Fibroblast of skin of back (primary cell): ENCODE data around the gene LMAN2.
"Not testable (repeated sequence)": the region's sequence is repeated elsewhere in the genome, so short reads cannot be mapped to it uniquely, and the experiment has no call there.

ENCODE experiments used
- DNase-seq: peaks from one replicate; pipeline ENCODE4 v3.0.0-alpha.2; 2013

The LMAN2 gene

GRCh38 chr5:177378884-177379883, 27.7 kb upstream of the LMAN2 start:
- peak; percentile 85 for DNase-seq

GRCh38 chr5:177377851-177378776, 26.6 kb upstream of the LMAN2 start:
- no peak for DNase-seq

- no peak for DNase-seq
These were observed 24.6 kb upstream of the LMAN2 start for GRCh38 chr5:177376107-177376506.

DNA sequence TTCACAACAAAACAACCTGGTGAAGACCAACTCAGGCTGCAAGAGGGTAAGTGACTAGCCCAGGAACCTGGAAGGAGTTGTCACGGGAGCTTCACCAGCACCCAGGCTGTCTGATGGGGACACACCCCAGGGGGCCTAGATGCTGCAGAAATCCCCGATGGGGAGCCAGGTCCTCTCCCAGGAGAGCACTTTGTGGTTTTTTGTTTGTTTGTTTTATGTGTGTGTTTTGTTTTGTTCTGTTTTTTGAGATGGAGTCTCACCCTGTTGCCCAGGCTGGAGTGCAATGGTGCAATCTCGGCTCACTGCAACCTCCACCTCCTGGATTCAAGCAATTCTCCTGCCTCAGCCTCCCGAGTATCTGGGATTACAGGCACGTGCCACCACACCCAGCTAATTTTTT, 24.0 kb upstream of the LMAN2 start:
- DNase-seq, result not testable (repeated sequence)

GRCh38 chr5:177374211-177374610, 22.7 kb upstream of the LMAN2 start:
- no peak for DNase-seq

DNA sequence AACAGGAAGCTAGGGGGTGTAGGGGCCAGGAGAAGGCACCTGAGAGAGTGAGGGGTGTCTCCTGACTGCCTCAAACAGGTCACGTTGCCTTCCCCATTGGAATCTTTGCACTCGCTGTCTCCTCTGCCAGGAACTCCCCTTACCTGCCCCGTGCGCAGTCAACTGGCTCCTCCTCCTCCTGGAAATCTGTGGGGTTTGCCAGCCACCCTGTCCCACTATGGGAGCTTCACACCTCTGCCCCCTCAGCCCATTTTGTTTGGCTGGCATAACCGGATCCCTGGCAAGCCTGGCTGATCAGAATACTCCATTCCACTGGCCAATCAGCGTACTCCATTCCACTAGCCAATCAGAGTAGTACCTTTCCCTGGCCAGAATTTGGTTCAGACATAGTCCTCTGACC, 22.3 kb upstream of the LMAN2 start:
- no peak for DNase-seq

GRCh38 chr5:177372910-177373309, 21.4 kb upstream of the LMAN2 start:
- DNase-seq, result no peak

DNA sequence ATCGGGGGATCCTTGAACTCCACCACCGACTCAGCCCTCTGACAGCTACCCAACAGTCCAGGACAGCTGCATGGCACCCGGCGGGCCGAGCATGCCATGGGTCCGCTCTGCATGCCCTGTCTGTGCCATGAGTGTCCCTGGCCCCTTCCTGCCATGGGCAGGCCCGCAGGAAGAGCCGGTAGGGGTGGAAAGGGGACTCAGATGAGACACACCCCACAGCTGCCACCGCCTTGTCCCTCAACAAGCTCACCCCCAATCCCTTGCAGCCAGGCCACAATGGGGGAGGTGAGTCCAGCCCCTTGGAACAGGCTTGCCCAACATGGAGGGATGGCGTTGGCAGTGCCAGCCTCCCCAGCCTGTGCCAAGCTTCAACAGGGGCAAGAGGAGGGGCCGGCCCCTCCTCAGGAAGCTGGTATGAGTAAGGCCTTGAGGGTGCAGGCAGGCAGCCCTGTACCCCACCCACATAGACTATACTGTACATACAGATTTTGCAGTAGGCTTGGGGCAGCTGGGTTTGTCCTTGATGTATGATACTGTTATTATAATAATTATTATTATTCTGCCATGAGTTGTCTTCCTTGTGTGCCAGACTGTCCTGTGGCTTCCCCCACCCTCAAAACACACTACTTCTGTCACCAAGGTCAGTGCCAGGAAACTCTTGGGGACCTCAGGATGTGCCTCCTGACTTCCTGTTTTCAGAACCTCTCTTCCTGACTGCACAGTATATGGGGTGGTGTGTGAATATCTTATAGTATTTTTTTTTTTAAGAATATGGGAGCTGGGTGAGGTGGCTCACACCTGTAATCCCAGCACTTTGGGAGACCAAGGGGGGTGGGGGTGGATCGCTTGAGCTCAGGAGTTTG, 20.8 kb upstream of the LMAN2 start:
- no peak for DNase-seq

GRCh38 chr5:177371120-177372033, 19.9 kb upstream of the LMAN2 start:
- DNase-seq, result no peak

DNA sequence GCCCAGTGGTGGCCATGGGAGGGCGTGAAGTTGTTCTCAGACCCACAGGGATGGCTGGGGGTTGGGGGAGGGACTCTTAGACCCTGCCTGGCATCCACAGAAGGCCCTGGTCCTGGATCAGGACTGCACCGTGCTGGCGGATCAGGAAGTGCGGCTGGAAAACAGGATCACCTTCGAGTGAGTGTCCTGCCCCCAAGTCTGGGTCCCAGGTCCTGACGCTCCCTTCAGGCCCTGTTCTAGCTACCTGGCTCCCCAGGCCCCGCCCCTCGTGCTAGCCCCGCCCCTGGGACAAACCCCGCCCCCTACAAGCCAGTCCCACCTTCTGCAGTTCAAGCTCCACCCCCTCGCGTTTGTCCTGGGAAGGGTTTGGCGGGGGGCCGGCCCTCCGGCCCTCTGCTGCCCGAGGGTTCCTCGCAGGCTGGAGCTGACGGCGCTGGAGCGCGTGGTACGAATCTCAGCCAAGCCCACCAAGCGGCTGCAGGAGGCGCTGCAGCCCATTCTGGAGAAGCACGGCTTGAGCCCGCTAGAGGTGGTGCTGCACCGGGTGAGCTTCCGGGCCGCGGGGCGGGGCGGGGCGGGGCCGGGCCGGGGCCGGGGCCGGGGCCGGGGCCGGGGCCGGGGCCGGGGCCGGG, 19.1 kb upstream of the LMAN2 start:
- peak; percentile 83 for DNase-seq

DNA sequence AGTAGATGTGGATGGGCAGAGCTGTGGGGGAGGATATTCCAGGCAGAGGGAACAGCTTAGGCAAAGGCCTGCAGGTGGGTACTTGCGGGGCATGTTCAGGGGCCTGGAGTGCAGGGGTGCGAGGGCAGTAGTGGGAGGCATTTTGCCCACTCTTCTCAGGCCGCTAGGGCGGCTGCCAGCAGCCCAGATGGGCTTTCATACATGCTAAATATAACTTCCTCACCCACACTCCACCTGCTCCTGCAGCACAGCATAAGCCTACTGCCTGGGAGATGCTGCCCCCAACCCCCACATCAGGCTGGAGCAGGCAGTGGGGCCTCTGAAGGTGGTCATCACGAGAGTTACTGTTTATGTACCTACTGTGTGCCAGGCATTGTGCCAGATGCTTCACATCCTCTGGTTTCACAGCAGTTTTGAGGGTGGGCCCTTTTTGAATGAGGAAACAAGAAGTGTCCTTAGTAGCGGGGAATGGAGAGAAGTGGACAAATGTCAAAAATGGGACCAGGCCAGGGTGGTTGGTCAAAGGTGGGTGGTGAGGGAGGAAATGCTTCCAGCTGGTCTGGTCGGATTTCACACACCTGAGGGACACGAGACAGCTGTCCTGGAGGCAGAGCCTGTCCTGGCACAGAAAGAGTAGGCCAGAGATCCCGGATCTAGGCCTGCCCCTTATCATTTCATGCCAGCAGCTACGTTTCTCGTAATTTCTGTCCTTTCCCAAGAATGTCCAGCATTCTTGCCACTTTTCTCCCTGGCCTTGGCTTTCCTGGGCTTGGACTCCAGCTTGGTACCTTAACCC, 18.4 kb upstream of the LMAN2 start:
- no peak for DNase-seq

DNA sequence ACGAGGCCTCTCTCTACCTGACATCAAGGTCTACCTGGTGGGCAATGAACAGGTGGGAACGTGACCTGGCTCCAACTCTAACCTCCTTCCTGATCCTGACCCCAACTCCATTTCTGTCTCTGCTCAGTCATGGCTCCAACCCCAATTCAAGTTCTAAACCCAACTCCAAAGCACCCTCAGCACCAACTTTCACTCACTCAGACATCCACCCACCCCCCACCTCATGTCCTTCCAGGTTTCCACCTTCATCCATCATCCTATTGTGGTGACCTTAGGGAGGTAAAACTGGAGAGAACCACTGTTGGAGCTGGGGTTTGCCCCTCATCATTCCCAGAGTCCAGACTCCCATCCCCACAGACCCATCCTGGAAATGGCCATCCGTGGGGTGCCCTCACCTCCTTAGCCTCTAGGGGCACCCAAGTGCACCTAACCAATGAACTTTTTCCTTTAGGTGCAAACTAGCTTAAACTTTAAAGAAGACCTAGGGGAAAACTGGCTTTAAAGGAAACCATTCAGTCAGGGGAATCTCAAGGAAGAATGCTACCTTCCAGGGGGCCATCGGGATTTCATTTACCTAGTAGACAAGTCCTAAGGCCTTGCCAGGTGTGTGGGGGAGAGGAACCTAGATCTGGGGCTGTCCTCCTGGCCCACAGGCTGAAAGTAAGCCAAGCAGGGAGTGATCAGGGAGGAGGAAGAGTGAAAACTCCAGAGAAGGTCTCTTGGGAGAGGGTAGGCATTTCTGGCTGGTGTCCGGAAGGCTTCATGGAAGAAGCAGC, 17.6 kb upstream of the LMAN2 start:
- DNase-seq, result peak; percentile 35

GRCh38 chr5:177367981-177368868, 16.8 kb upstream of the LMAN2 start:
- DNase-seq, result no peak

DNA sequence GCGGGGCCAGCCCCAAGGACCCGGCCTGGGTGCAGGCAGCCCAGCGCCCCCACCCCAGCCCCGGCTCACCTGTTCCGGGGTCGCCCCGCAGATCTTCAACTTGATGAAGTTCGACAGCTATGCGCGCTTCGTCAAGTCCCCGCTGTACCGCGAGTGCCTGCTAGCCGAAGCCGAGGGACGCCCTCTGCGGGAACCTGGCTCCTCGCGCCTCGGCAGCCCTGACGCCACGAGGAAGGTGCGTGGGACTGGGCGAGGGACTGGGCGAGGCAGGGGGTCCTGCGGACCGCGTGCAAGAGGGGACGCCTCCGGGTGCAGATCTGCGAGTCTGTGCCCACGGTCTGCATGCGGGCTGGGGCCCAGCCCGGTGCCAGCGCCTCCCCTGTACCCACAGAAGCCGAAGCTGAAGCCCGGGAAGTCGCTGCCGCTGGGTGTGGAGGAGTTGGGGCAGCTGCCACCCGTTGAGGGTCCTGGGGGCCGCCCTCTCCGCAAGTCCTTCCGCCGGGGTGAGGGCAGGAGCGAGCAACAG, 15.9 kb upstream of the LMAN2 start:
- no peak for DNase-seq

DNA sequence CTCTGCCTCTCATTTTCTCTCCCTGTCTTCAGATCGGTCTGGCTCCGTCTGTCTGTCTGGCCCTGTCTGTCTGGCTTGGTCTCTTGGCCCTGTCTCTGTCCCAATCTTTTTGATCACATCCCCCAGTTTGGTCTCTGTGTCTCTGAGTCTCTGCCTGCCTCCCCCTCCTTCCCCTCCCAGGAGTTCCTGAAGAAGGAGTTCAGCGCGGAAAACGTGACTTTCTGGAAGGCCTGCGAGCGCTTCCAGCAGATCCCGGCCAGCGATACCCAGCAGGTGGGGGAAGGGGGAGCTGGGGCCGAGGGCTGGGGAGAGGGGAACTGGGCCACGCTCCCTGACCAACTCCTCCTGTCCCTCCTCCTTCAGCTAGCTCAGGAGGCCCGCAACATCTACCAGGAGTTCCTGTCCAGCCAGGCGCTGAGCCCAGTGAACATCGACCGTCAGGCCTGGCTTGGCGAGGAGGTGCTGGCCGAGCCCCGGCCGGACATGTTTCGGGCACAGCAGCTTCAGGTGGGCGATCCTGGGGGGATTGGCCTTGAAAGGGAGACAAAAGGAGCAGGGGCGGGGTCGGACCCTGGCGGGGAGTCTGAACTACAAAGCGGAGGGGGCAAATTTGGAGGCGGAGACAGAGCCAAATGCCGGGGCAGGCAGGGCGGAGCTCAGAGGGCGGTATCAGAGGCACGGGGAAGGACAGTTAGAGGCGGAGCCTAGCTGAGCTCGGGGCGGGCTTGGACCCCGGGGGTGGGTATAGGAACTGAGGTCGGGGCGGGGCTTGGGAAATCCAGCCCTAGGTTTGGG, 15.3 kb upstream of the LMAN2 start:
- peak; percentile 87 for DNase-seq

- DNase-seq, result no peak
These were observed 14.5 kb upstream of the LMAN2 start for GRCh38 chr5:177365845-177366527.
